ENCODE results near the gene KSR2. TPM values are rescaled to one million over a fixed set of nuclear protein-coding genes. Genes with fewer than 3 reads are reported as not detected.

Gene KSR2
- total RNA-seq, 1 experiment from 2014 or later = 2.0 TPM

DNA sequence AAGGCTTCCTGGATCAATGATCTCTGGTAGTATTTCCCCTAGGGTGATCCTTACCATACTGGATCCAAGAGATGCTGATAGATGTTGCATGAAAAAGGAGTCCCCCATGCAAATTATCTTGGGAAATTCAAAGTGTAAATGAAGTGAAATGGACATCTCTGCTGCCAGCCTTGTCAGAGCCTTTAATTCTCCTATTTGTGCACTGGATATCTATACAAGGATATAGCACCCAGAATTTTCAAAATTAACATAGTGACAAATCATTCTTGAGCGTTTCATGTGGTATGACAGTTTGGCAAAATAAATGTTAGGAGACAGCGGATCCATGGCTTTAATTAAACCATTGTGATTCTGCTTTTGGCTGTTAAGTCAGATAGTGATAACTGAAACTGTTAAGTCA lies 260.9 kb downstream of the KSR2 start:
- Histone ChIP-seq H3K9me2 (ENCODE audit: insufficient read depth) (no peaks in the 10 kb centered on the region), H3K4me1 (replicated peaks; ENCODE audit: insufficient read depth) (no peaks in the 10 kb centered on the region), H3K4me3 (no peak overlapping the region), H3K9me3 (ENCODE audit: insufficient read depth, low read depth) (no peaks in the 10 kb centered on the region), H3K27me3 (ENCODE audit: insufficient read depth, low read depth) (peaks cover 4% of the 10 kb centered on the region; the same call in 1 of the 2 replicates), H3K27ac (no peak overlapping the region), H3F3A (ENCODE audit: insufficient read depth, low read depth) (no peaks in the 10 kb centered on the region), H4K20me1 (ENCODE audit: insufficient read depth) (no peaks in the 10 kb centered on the region), H3K36me3 (ENCODE audit: low read depth) (no peaks in the 10 kb centered on the region), H3K79me2 (ENCODE audit: low read depth) (no peaks in the 10 kb centered on the region), H2AFZ (no peak overlapping the region), H3K4me2 (no peak overlapping the region)
- TF ChIP-seq, protein P1, sequence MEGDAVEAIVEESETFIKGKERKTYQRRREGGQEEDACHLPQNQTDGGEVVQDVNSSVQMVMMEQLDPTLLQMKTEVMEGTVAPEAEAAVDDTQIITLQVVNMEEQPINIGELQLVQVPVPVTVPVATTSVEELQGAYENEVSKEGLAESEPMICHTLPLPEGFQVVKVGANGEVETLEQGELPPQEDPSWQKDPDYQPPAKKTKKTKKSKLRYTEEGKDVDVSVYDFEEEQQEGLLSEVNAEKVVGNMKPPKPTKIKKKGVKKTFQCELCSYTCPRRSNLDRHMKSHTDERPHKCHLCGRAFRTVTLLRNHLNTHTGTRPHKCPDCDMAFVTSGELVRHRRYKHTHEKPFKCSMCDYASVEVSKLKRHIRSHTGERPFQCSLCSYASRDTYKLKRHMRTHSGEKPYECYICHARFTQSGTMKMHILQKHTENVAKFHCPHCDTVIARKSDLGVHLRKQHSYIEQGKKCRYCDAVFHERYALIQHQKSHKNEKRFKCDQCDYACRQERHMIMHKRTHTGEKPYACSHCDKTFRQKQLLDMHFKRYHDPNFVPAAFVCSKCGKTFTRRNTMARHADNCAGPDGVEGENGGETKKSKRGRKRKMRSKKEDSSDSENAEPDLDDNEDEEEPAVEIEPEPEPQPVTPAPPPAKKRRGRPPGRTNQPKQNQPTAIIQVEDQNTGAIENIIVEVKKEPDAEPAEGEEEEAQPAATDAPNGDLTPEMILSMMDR (conservative IDR thresholded peaks at IDR 0.05) = no peak
- no peak for TF ChIP-seq EZH2 (IDR thresholded peaks at IDR 0.05; ENCODE audit: low read depth)
- BruUV-seq (replicated peaks) = no TSS peak
- CTCF ChIA-PET = no interaction called here
- intact Hi-C loops (cut with micrococcal nuclease; ENCODE audit: unreplicated experiment) = no loop called here
- POLR2A ChIA-PET (ENCODE audit: unreplicated experiment) = no interaction called here
- no peak for DNase-seq

DNA sequence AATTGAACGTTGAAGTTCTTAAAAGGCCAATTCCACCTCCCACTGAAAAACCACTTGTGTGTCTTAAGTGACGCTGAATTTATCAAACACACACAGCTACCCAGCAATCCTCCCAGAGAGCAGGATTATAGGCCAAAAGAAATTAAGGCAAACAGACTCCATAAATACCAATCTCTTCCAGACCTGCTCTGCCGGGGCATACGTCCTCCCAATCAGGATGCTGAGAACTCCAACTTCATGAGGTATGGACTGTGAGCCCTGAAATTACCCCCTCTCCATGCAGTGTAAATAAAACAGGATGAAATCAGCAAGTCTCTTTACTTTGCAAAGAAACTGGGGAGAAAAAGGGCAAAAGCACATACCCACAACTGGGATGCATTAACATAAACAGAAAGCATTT lies 265.2 kb downstream of the KSR2 start:
- intact Hi-C loops (cut with micrococcal nuclease; ENCODE audit: unreplicated experiment) = no loop called here
- no peaks in the 10 kb centered on the region for H3K27me3 ChIP-seq (ENCODE audit: insufficient read depth, low read depth)
- H3F3A ChIP-seq (ENCODE audit: insufficient read depth, low read depth) = no peaks in the 10 kb centered on the region
- H3K4me2 ChIP-seq = no peak overlapping the region
- no peak overlapping the region for H2AFZ ChIP-seq
- H3K4me3 ChIP-seq = no peak overlapping the region
- ChIA-PET CTCF (no interaction called here), POLR2A (ENCODE audit: unreplicated experiment) (no interaction called here)
- H3K9me2 ChIP-seq (ENCODE audit: insufficient read depth) = no peaks in the 10 kb centered on the region
- DNase-seq = no peak
- no peaks in the 10 kb centered on the region for H3K36me3 ChIP-seq (ENCODE audit: low read depth)
- H4K20me1 ChIP-seq (ENCODE audit: insufficient read depth) = no peaks in the 10 kb centered on the region
- no peak overlapping the region for H3K27ac ChIP-seq
- H3K9me3 ChIP-seq (ENCODE audit: insufficient read depth, low read depth) = no peaks in the 10 kb centered on the region
- no peak for TF ChIP-seq EZH2 (IDR thresholded peaks at IDR 0.05; ENCODE audit: low read depth)
- TF ChIP-seq, protein P1 (conservative IDR thresholded peaks at IDR 0.05) = no peak
- no TSS peak for BruUV-seq (replicated peaks)
- H3K79me2 ChIP-seq (ENCODE audit: low read depth) = no peaks in the 10 kb centered on the region
- no peaks in the 10 kb centered on the region for H3K4me1 ChIP-seq (replicated peaks; ENCODE audit: insufficient read depth)

DNA sequence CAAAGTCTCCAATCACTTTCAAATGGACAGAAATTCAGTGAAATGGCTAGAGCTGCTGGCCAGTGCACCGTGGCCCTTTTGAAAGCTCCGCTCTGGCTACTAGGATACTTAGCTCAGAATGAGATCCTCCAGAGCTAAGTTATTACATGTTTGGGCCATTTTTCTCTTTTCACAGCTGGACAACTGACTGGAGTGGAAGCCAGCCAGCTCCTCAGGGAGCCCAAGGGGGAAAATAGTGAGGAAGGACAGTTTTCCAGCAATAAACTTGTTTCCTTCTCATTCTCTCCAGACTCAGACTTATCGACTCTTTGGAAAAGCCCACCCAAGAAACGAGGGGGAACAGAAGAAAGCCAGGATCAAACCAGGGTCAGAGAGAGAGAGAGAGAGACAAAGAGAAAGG lies 266.0 kb downstream of the KSR2 start:
- Histone ChIP-seq H3K9me2 (ENCODE audit: insufficient read depth) (no peaks in the 10 kb centered on the region), H4K20me1 (ENCODE audit: insufficient read depth) (no peaks in the 10 kb centered on the region), H3K4me2 (no peak overlapping the region), H3K36me3 (ENCODE audit: low read depth) (no peaks in the 10 kb centered on the region), H3K79me2 (ENCODE audit: low read depth) (no peaks in the 10 kb centered on the region), H3K27ac (no peak overlapping the region), H3F3A (ENCODE audit: insufficient read depth, low read depth) (no peaks in the 10 kb centered on the region), H2AFZ (no peak overlapping the region), H3K4me1 (replicated peaks; ENCODE audit: insufficient read depth) (no peaks in the 10 kb centered on the region), H3K27me3 (ENCODE audit: insufficient read depth, low read depth) (no peaks in the 10 kb centered on the region), H3K9me3 (ENCODE audit: insufficient read depth, low read depth) (no peaks in the 10 kb centered on the region), H3K4me3 (no peak overlapping the region)
- intact Hi-C loops (cut with micrococcal nuclease; ENCODE audit: unreplicated experiment) = no loop called here
- BruUV-seq (replicated peaks) = no TSS peak
- DNase-seq = no peak
- CTCF ChIA-PET = no interaction called here
- POLR2A ChIA-PET (ENCODE audit: unreplicated experiment) = no interaction called here
- TF ChIP-seq EZH2 (IDR thresholded peaks at IDR 0.05; ENCODE audit: low read depth) = no peak
- TF ChIP-seq, protein P1 (conservative IDR thresholded peaks at IDR 0.05) = no peak
